Dermis microvascular lymphatic vessel endothelial cell (primary cell): Measurements from ENCODE around the gene ST3GAL2. TPM values are rescaled to one million over a fixed set of nuclear protein-coding genes. Genes with fewer than 3 reads are reported as not detected.

Source experiments
- DNase-seq, 2 donors: peaks; one replicate each; pipeline versions ENCODE4 v3.0.0 to v3.0.0-alpha.2; 2010; ENCODE audit warnings: low read depth in 2 of 2
- total RNA-seq: library from RNA; depleted of rRNA; stranded (reverse); fragments of >200 nt; gene quantifications from 2 replicates; pipeline ENCODE4 v1.2.1, GENCODE V29; 2014

ST3GAL2 gene
- total RNA-seq, 1 donor from 2014 or later: 42.1 TPM

- DNase-seq: peak in 1 of 2 donors; percentile 53
Observed at GRCh38 chr16:70437582-70438557, 1.0 kb downstream of the ST3GAL2 start.

- peak in 1 of 2 donors; percentile 90 for DNase-seq
Observed at GRCh38 chr16:70437017-70437581, 1.8 kb downstream of the ST3GAL2 start.

GRCh38 chr16:70434484-70435260 is 4.2 kb downstream of the ST3GAL2 start:
- DNase-seq: no peak

- DNase-seq: peak in 1 of 2 donors; percentile 88
Observed at GRCh38 chr16:70433458-70434103, 5.3 kb downstream of the ST3GAL2 start.

GRCh38 chr16:70432723-70433457 is 6.0 kb downstream of the ST3GAL2 start:
- no peak for DNase-seq

GRCh38 chr16:70432356-70432722 is 6.6 kb downstream of the ST3GAL2 start:
- peak in 1 of 2 donors; percentile 12 for DNase-seq

GRCh38 chr16:70430667-70431536 is 8.0 kb downstream of the ST3GAL2 start:
- DNase-seq: peak; percentile 69 to 81

GRCh38 chr16:70429888-70430666 is 8.8 kb downstream of the ST3GAL2 start:
- DNase-seq: peak in 1 of 2 donors; percentile 17

GRCh38 chr16:70428178-70428998 is 10.5 kb downstream of the ST3GAL2 start:
- peak; percentile 87 to 97 for DNase-seq

GRCh38 chr16:70427786-70428177 is 11.1 kb downstream of the ST3GAL2 start:
- DNase-seq: no peak

GRCh38 chr16:70422543-70422942 is 16.4 kb downstream of the ST3GAL2 start:
- DNase-seq: no peak

GRCh38 chr16:70421473-70422311 is 17.2 kb downstream of the ST3GAL2 start:
- no peak for DNase-seq

GRCh38 chr16:70421014-70421413 is 17.9 kb downstream of the ST3GAL2 start:
- no peak for DNase-seq

- DNase-seq: no peak
Observed at GRCh38 chr16:70419384-70420327, 19.2 kb downstream of the ST3GAL2 start.

- DNase-seq: no peak
Observed at GRCh38 chr16:70418993-70419318, 19.9 kb downstream of the ST3GAL2 start.
